ENCODE data around the gene RNF207.

DNA sequence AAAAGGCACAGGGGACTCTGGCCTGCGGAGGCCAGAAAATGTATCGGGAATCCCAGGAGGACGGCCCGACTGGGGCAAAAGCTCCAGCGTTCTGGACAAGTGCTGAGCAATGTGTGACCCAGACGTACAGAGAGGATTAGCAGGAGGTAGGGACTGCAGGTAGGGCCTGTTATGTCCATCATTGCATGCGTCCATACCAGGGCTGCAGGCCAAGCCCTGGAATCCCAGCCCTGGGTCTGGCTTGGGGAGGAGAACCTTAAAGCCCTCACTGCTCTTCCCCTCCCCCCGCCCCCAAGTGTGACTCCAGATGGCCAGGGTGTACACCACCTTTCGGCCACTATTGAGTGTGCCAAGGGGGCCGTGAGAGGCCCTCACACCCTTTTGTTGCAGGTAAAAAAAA, 2.0 kb downstream of the RNF207 start:
- TF ChIP-seq, protein P1, sequence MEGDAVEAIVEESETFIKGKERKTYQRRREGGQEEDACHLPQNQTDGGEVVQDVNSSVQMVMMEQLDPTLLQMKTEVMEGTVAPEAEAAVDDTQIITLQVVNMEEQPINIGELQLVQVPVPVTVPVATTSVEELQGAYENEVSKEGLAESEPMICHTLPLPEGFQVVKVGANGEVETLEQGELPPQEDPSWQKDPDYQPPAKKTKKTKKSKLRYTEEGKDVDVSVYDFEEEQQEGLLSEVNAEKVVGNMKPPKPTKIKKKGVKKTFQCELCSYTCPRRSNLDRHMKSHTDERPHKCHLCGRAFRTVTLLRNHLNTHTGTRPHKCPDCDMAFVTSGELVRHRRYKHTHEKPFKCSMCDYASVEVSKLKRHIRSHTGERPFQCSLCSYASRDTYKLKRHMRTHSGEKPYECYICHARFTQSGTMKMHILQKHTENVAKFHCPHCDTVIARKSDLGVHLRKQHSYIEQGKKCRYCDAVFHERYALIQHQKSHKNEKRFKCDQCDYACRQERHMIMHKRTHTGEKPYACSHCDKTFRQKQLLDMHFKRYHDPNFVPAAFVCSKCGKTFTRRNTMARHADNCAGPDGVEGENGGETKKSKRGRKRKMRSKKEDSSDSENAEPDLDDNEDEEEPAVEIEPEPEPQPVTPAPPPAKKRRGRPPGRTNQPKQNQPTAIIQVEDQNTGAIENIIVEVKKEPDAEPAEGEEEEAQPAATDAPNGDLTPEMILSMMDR (IDR thresholded peaks at IDR 0.05; ENCODE audit: extremely low read depth in 1 of 2, insufficient read depth in 1 of 2, low read depth in 1 of 2, low read length in 2 of 2) = no peak
- no peak for TF ChIP-seq POLR2A (IDR thresholded peaks at IDR 0.05; ENCODE audit: low read depth, low read length)

Data from endothelial cell of umbilical vein (primary cell).